GM12878 (cell line): ENCODE results near the gene TERB2. TPM values are rescaled to one million over a fixed set of nuclear protein-coding genes. Genes with fewer than 3 reads are reported as not detected.

Experiments used
- ATF2 ChIP-seq: IDR thresholded peaks from 2 replicates; pipeline ENCODE4 v1.6.1; 2012; ENCODE audit warnings: low read length, inconsistent platforms
- BMI1 ChIP-seq: fragments of 450-650 bp; IDR thresholded peaks from 2 replicates; pipeline ENCODE4 v1.6.1; 2016; ENCODE audit warnings: mild to moderate bottlenecking, moderate library complexity, borderline replicate concordance
- CREM ChIP-seq: IDR thresholded peaks from 2 replicates; pipeline ENCODE4 v1.6.1; 2014; ENCODE audit warnings: antibody characterized with exemption, low read depth
- CUX1 ChIP-seq: IDR thresholded peaks from 2 replicates; pipeline ENCODE4 v1.6.1; 2012; ENCODE audit warnings: improper control_type of control experiment, low read depth, low read length; ENCODE audit not compliant: insufficient replicate concordance
- EZH2 ChIP-seq: IDR thresholded peaks from 2 replicates; pipeline ENCODE4 v1.6.1; 2012; ENCODE audit warnings: low read depth, mild to moderate bottlenecking, control low read depth, inconsistent platforms, low read length, borderline replicate concordance; ENCODE audit not compliant: control insufficient read depth
- FOS ChIP-seq: IDR thresholded peaks from 3 replicates; pipeline ENCODE4 v1.6.1; 2011; ENCODE audit warnings: borderline replicate concordance; ENCODE audit not compliant: insufficient read length; ENCODE audit errors: extremely low read depth
- GATAD2B ChIP-seq: fragments of 450-650 bp; conservative IDR thresholded peaks from 2 replicates; pipeline ENCODE4 v1.6.1; 2017; ENCODE audit warnings: low read depth, mild to moderate bottlenecking, moderate library complexity
- HDAC2 ChIP-seq: fragments of 200-600 bp; sonication (generic); IDR thresholded peaks from 2 replicates; pipeline ENCODE4 v1.6.1; 2017
- HSF1 ChIP-seq: fragments of 150-350 bp; IDR thresholded peaks from 2 replicates; pipeline ENCODE4 v1.6.1; 2014; ENCODE audit warnings: mild to moderate bottlenecking, low read depth, low read length
- IRF3 ChIP-seq: fragments of 450-650 bp; IDR thresholded peaks from 2 replicates; pipeline ENCODE4 v1.6.1; 2014; ENCODE audit warnings: mild to moderate bottlenecking
- MYB ChIP-seq: fragments of 150-350 bp; IDR thresholded peaks from 2 replicates; pipeline ENCODE4 v1.6.1; 2014; ENCODE audit warnings: mild to moderate bottlenecking, low read depth, low read length, borderline replicate concordance
- NR2C1 ChIP-seq: fragments of 450-650 bp; IDR thresholded peaks from 2 replicates; pipeline ENCODE4 v1.6.1; 2017; ENCODE audit warnings: antibody characterized with exemption, mild to moderate bottlenecking, moderate library complexity
- NRF1 ChIP-seq: conservative IDR thresholded peaks from 2 replicates; pipeline ENCODE4 v1.6.1; 2011; ENCODE audit warnings: mild to moderate bottlenecking, low read depth, low read length, improper control_type of control experiment
- SMAD1 ChIP-seq: fragments of 450-650 bp; IDR thresholded peaks from 2 replicates; pipeline ENCODE4 v1.6.1; 2018; ENCODE audit warnings: mild to moderate bottlenecking, low read depth; ENCODE audit not compliant: partially characterized antibody
- SPI1 ChIP-seq: IDR thresholded peaks from 2 replicates; pipeline ENCODE4 v1.6.1; 2011; ENCODE audit warnings: low read depth, mild to moderate bottlenecking, low read length, moderate library complexity, borderline replicate concordance; ENCODE audit not compliant: insufficient read depth
- SRF ChIP-seq, 2 experiments: IDR thresholded peaks; 2 replicates each; pipeline ENCODE4 v1.6.1; 2011; ENCODE audit warnings: low read depth in 2 of 2, low read length in 2 of 2, mild to moderate bottlenecking in 1 of 2, moderate library complexity in 1 of 2
- SUPT20H ChIP-seq: IDR thresholded peaks from 2 replicates; pipeline ENCODE4 v1.6.1; 2011; ENCODE audit warnings: low read depth, mild to moderate bottlenecking, low read length, moderate library complexity, borderline replicate concordance; ENCODE audit not compliant: control insufficient read depth
- SUZ12 ChIP-seq: fragments of 200-600 bp; sonication (generic); IDR thresholded peaks from one replicate; pipeline ENCODE4 v1.6.1; 2018; ENCODE audit warnings: antibody characterized with exemption, mild to moderate bottlenecking; ENCODE audit not compliant: unreplicated experiment
- TAF1 ChIP-seq: IDR thresholded peaks from 2 replicates; pipeline ENCODE4 v1.6.1; 2011; ENCODE audit warnings: mild to moderate bottlenecking, low read depth, low read length, borderline replicate concordance
- ZNF274 ChIP-seq: IDR thresholded peaks from one replicate; pipeline ENCODE4 v1.8.0; 2011; ENCODE audit not compliant: insufficient read length, insufficient read depth
- ZZZ3 ChIP-seq: IDR thresholded peaks from 2 replicates; pipeline ENCODE4 v1.6.1; 2011; ENCODE audit warnings: low read depth; ENCODE audit not compliant: control insufficient read depth, insufficient read length
- polyA plus RNA-seq, 11 experiments: library from polyadenylated mRNA; depleted of rRNA in 4 of 11; unstranded in 6 of 11; stranded (reverse) in 5 of 11; fragments of >200 nt; fragmentation: Nextera tagmentation in 4 of 11; fragmentation: Illumina TruSeq in 1 of 11; extraction: Ambion mirVana in 4 of 11; extraction: Trizol in 1 of 11; gene quantifications; 1 replicate in 1 of 11; 2 replicates in 10 of 11; pipeline versions ENCODE4 v1.2.1 to v1.2.3, GENCODE V29; 2011 to 2016; ENCODE audit warnings: inconsistent platforms in 2 of 11, missing spikeins in 2 of 11, low read depth in 1 of 11
- total RNA-seq, 4 experiments: library from RNA; depleted of rRNA in 3 of 4; stranded (reverse); fragments of >200 nt in 3 of 4; fragmentation: Illumina TruSeq in 1 of 4; extraction: Trizol in 1 of 4; gene quantifications; 2 replicates each; pipeline versions ENCODE4 v1.2.1 to v1.2.3, GENCODE V29; 2013 to 2021

TERB2 gene
- total and polyA plus RNA-seq, 10 of the 15 experiments (the other 5 are each of a cell fraction or from before 2014, with no cell fraction given), result not detected

GRCh38 chr15:45022871-45023658 lies 66.6 kb downstream of the TERB2 start, which contains the start of gene SORD (continued):
- TF ChIP-seq NR2C1 (no peak), SPI1 (no peak), EZH2 (no peak), ATF2 (no peak), SUZ12 (no peak), FOS (no peak), MYB (no peak), BMI1 (no peak), CREM (no peak), GATAD2B (peak; percentile 63; the same call in 1 of the 2 replicates), SMAD1 (no peak), ZZZ3 (no peak), TAF1 (peak; percentile 27; the same call in 1 of the 2 replicates), SUPT20H (no peak), CUX1 (no peak), HSF1 (no peak), NRF1 (no peak), SRF (IDR thresholded peaks at IDR 0.05; ENCODE audit: low read depth in 2 of 2, low read length in 2 of 2) (no peak), HDAC2 (no peak), ZNF274 (no peak), IRF3 (no peak)
